HAP-1 (cell line): ENCODE results near the gene FCN2.

ENCODE experiments used
- DNase-seq, 2 experiments: peaks; one replicate each; pipeline ENCODE4 v3.0.0-alpha.2; 2016 to 2020; ENCODE audit warnings: low spot score in 2 of 2
- H3K27me3 ChIP-seq: fragments of 250-450 bp; sonication (Bioruptor Pico); 2 replicates; pipeline ENCODE4 v1.5.1; 2020; ENCODE audit warnings: low read depth, mild to moderate bottlenecking, moderate library complexity
- H3K36me3 ChIP-seq: fragments of 250-450 bp; sonication (Bioruptor Pico); replicated peaks from 2 replicates; pipeline ENCODE4 v1.5.1; 2020; ENCODE audit warnings: mild to moderate bottlenecking
- H3K4me1 ChIP-seq: fragments of 250-450 bp; sonication (Bioruptor Pico); 2 replicates; pipeline ENCODE4 v1.5.1; 2020; ENCODE audit warnings: mild to moderate bottlenecking
- H3K4me3 ChIP-seq: fragments of 250-450 bp; sonication (Bioruptor Pico); 2 replicates; pipeline ENCODE4 v1.5.1; 2020; ENCODE audit warnings: mild to moderate bottlenecking, moderate library complexity
- H3K9me3 ChIP-seq: fragments of 250-450 bp; sonication (Bioruptor Pico); 2 replicates; pipeline ENCODE4 v1.5.1; 2020; ENCODE audit warnings: mild to moderate bottlenecking, moderate library complexity
- in situ Hi-C: fragments of 300-500 bp; cut with MboI; formaldehyde crosslinking; loops from 3 replicates; pipeline ENCODE4 v1.14.3; 2020; ENCODE audit warnings: low sequenced_read_pairs, inconsistent platforms, mixed read lengths

FCN2 gene

DNA sequence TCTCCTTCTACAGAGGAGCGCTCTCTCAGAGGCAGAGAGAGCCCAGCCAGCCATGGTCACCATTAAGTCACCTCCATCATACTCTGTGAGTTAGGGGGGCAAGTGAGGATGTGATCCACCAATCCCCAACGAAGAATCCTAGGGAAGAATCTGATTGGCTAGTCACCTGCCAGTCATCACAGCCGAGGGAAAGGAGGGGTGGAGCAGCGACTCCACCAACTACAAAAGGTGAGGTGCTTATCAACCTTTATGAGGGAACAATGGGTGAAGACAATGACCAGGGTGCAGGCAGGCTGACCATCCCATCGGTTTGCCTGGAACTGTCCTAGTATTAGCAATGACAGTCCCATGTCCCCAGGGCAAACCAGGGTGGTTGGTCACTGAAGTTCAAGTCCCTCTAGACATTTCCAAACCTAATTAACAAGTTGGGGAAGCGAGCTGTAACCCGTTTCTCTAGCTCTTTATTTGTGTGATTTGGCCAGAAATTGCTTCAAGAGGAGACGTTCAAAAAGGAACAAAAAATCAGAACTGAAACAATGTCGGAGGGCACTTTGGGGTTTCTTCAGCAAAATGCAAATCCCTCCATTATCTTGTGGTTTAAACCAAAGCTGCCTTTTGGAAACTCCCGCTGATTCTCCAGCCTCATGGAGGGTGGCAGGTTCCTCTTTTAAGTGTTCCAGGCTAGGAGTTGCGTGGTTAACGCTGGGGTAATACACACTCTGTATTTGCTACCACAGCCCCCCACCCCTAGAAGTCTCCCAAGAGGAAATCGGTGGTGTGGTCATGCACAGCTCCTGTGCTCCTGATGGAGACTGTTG lies 55.9 kb downstream of the FCN2 start:
- H3K4me3 ChIP-seq, result no peak overlapping the region
- H3K36me3 ChIP-seq, result no peaks in the 10 kb centered on the region
- no peaks in the 10 kb centered on the region for H3K4me1 ChIP-seq
- H3K9me3 ChIP-seq, result peaks cover 3% of the 10 kb centered on the region; the same call in 1 of the 2 replicates
- no peaks in the 10 kb centered on the region for H3K27me3 ChIP-seq
- DNase-seq, result no peak
- in situ Hi-C loops, result no loop called here
